ENCODE measurements around the gene KTN1.

GRCh38 chr14:55539975-55540374 lies 40.0 kb upstream of the KTN1 start:
- TF ChIP-seq RAD21 (conservative IDR thresholded peaks at IDR 0.05) (no peak), EP300 (conservative IDR thresholded peaks at IDR 0.05; ENCODE audit: poor library complexity, severe bottlenecking) (no peak), EZH2 (IDR thresholded peaks at IDR 0.05; ENCODE audit: borderline replicate concordance, insufficient read depth, low read length, poor library complexity, severe bottlenecking) (no peak), SMC3 (conservative IDR thresholded peaks at IDR 0.05; ENCODE audit: poor library complexity) (no peak), REST (IDR thresholded peaks at IDR 0.05; ENCODE audit: borderline replicate concordance) (no peak)
- TF ChIP-seq, protein P1, sequence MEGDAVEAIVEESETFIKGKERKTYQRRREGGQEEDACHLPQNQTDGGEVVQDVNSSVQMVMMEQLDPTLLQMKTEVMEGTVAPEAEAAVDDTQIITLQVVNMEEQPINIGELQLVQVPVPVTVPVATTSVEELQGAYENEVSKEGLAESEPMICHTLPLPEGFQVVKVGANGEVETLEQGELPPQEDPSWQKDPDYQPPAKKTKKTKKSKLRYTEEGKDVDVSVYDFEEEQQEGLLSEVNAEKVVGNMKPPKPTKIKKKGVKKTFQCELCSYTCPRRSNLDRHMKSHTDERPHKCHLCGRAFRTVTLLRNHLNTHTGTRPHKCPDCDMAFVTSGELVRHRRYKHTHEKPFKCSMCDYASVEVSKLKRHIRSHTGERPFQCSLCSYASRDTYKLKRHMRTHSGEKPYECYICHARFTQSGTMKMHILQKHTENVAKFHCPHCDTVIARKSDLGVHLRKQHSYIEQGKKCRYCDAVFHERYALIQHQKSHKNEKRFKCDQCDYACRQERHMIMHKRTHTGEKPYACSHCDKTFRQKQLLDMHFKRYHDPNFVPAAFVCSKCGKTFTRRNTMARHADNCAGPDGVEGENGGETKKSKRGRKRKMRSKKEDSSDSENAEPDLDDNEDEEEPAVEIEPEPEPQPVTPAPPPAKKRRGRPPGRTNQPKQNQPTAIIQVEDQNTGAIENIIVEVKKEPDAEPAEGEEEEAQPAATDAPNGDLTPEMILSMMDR (IDR thresholded peaks at IDR 0.05; ENCODE audit: poor library complexity, severe bottlenecking): no peak

Data from neural cell (in vitro differentiated cells).